HG03432 (cell line): ENCODE data around the gene MAT1A.
A peak's percentile ranks its signal among the peaks of the same experiment; 100 is the strongest.

ENCODE experiments used
- ATAC-seq: cut with Tn5 transposase; IDR thresholded peaks from one replicate; pipeline ENCODE4 v1.9.1; 2021; ENCODE audit warnings: mild to moderate bottlenecking, moderate library complexity; ENCODE audit not compliant: unreplicated experiment

Gene MAT1A

GRCh38 chr10:80283119-80283518 lies 6.3 kb downstream of the MAT1A start:
- ATAC-seq, result no peak

GRCh38 chr10:80281784-80282765 lies 7.4 kb downstream of the MAT1A start:
- ATAC-seq, result peak; percentile 6

- ATAC-seq, result peak; percentile 86
These were observed 8.2 kb downstream of the MAT1A start for GRCh38 chr10:80281292-80281691.

GRCh38 chr10:80280071-80280800 lies 9.2 kb downstream of the MAT1A start:
- no peak for ATAC-seq

- no peak for ATAC-seq
These were observed 10.3 kb downstream of the MAT1A start for GRCh38 chr10:80279146-80279545.

GRCh38 chr10:80278480-80278879 lies 11.0 kb downstream of the MAT1A start:
- no peak for ATAC-seq

GRCh38 chr10:80277567-80278250 lies 11.7 kb downstream of the MAT1A start:
- ATAC-seq, result no peak

GRCh38 chr10:80277016-80277415 lies 12.4 kb downstream of the MAT1A start:
- ATAC-seq, result no peak

GRCh38 chr10:80276335-80276734 lies 13.1 kb downstream of the MAT1A start:
- ATAC-seq, result no peak

- no peak for ATAC-seq
These were observed 13.7 kb downstream of the MAT1A start for GRCh38 chr10:80275756-80276155.

- ATAC-seq, result no peak
These were observed 14.3 kb downstream of the MAT1A start for GRCh38 chr10:80275135-80275498.

GRCh38 chr10:80274396-80275134 lies 14.9 kb downstream of the MAT1A start:
- no peak for ATAC-seq

GRCh38 chr10:80273523-80274170 lies 15.8 kb downstream of the MAT1A start:
- ATAC-seq, result no peak

- no peak for ATAC-seq
These were observed 16.5 kb downstream of the MAT1A start for GRCh38 chr10:80272793-80273522.

GRCh38 chr10:80271416-80271815 lies 18.0 kb downstream of the MAT1A start:
- ATAC-seq, result no peak

GRCh38 chr10:80270887-80271286 lies 18.6 kb downstream of the MAT1A start:
- no peak for ATAC-seq

GRCh38 chr10:80268938-80269588 lies 20.4 kb downstream of the MAT1A start:
- no peak for ATAC-seq

- ATAC-seq, result no peak
These were observed 21.2 kb downstream of the MAT1A start for GRCh38 chr10:80268266-80268665.

GRCh38 chr10:80266513-80266863 lies 23.0 kb downstream of the MAT1A start:
- ATAC-seq, result no peak
